ENCODE results near the gene CFAP46.

CFAP46 gene

DNA sequence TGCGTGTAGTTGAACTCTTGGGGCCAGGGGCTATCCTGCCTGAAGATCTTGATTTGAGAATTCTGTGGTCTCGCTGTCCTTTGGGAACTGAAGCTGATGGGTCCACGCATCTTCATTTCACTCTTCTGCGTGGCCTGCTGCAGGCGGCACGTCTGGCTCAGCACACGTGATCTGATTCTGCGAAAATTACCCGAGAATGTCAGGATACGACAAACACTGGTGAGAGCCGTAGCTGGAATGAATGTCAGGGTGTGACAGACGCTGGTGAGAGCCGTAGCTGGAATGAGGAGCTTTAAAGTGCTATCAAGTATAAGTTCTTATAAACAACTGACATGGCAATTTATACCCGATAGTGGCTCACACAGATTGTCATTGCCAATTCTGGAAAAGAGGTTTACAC is 44.6 kb upstream of the CFAP46 start:
- H4K20me1 ChIP-seq (ENCODE audit: low read depth, low read length): no peaks in the 10 kb centered on the region
- H3F3A ChIP-seq (ENCODE audit: insufficient read depth): no peaks in the 10 kb centered on the region
- H3K9ac ChIP-seq (ENCODE audit: low read length): no peak overlapping the region
- no peak overlapping the region for H3K27ac ChIP-seq (ENCODE audit: low read depth, low read length)
- H3K4me3 ChIP-seq (ENCODE audit: insufficient read depth, low read length, poor library complexity, severe bottlenecking): no peak overlapping the region
- H3K27me3 ChIP-seq (ENCODE audit: low read length): no peaks in the 10 kb centered on the region
- H3K4me2 ChIP-seq (ENCODE audit: low read depth, low read length, poor library complexity, severe bottlenecking): no peak overlapping the region
- TF ChIP-seq, protein P1, sequence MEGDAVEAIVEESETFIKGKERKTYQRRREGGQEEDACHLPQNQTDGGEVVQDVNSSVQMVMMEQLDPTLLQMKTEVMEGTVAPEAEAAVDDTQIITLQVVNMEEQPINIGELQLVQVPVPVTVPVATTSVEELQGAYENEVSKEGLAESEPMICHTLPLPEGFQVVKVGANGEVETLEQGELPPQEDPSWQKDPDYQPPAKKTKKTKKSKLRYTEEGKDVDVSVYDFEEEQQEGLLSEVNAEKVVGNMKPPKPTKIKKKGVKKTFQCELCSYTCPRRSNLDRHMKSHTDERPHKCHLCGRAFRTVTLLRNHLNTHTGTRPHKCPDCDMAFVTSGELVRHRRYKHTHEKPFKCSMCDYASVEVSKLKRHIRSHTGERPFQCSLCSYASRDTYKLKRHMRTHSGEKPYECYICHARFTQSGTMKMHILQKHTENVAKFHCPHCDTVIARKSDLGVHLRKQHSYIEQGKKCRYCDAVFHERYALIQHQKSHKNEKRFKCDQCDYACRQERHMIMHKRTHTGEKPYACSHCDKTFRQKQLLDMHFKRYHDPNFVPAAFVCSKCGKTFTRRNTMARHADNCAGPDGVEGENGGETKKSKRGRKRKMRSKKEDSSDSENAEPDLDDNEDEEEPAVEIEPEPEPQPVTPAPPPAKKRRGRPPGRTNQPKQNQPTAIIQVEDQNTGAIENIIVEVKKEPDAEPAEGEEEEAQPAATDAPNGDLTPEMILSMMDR (IDR thresholded peaks at IDR 0.05; ENCODE audit: insufficient read depth, low read length, poor library complexity, severe bottlenecking): no peak
- TF ChIP-seq EZH2phosphoT487 (conservative IDR thresholded peaks at IDR 0.05; ENCODE audit: low read length): no peak
- no peaks in the 10 kb centered on the region for H3K36me3 ChIP-seq (ENCODE audit: low read length)
- no peaks in the 10 kb centered on the region for H3K9me3 ChIP-seq (ENCODE audit: insufficient read depth, low read length)
- H3K79me2 ChIP-seq (ENCODE audit: insufficient read depth, low read length): no peaks in the 10 kb centered on the region
- no peak overlapping the region for H2AFZ ChIP-seq (ENCODE audit: low read depth, low read length, severe bottlenecking)
- no peaks in the 10 kb centered on the region for H3K9me2 ChIP-seq (replicated peaks; ENCODE audit: insufficient read depth, low read length)

DNA sequence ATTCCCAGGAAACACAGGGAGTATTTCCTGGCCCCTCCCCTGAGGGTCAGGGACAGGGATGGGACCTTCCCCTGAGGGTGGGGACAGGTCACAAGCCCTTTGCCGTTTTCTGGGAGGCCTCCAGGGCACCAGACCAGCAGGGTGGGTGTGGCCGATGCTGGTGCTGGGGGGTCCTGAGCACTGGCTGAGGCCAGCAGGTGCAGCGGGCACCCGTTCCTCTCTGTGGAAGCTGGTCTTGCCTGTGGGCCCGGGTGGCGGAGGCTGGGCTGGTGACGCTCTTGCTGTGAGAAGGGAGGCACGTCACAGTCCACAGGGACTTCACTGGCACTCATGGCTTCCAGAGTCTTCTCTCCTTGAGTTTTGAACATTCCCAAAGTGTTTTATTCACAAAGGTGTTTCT is 44.2 kb upstream of the CFAP46 start:
- no peaks in the 10 kb centered on the region for H3F3A ChIP-seq (ENCODE audit: insufficient read depth)
- no peaks in the 10 kb centered on the region for H3K79me2 ChIP-seq (ENCODE audit: insufficient read depth, low read length)
- no peak for TF ChIP-seq EZH2phosphoT487 (conservative IDR thresholded peaks at IDR 0.05; ENCODE audit: low read length)
- TF ChIP-seq, protein P1 (IDR thresholded peaks at IDR 0.05; ENCODE audit: insufficient read depth, low read length, poor library complexity, severe bottlenecking): no peak
- no peak overlapping the region for H3K4me2 ChIP-seq (ENCODE audit: low read depth, low read length, poor library complexity, severe bottlenecking)
- H3K4me3 ChIP-seq (ENCODE audit: insufficient read depth, low read length, poor library complexity, severe bottlenecking): no peak overlapping the region
- no peak overlapping the region for H2AFZ ChIP-seq (ENCODE audit: low read depth, low read length, severe bottlenecking)
- no peaks in the 10 kb centered on the region for H3K9me2 ChIP-seq (replicated peaks; ENCODE audit: insufficient read depth, low read length)
- H3K9ac ChIP-seq (ENCODE audit: low read length): no peak overlapping the region
- no peaks in the 10 kb centered on the region for H3K9me3 ChIP-seq (ENCODE audit: insufficient read depth, low read length)
- no peak overlapping the region for H3K27ac ChIP-seq (ENCODE audit: low read depth, low read length)
- H4K20me1 ChIP-seq (ENCODE audit: low read depth, low read length): no peaks in the 10 kb centered on the region
- no peaks in the 10 kb centered on the region for H3K27me3 ChIP-seq (ENCODE audit: low read length)
- H3K36me3 ChIP-seq (ENCODE audit: low read length): no peaks in the 10 kb centered on the region

DNA sequence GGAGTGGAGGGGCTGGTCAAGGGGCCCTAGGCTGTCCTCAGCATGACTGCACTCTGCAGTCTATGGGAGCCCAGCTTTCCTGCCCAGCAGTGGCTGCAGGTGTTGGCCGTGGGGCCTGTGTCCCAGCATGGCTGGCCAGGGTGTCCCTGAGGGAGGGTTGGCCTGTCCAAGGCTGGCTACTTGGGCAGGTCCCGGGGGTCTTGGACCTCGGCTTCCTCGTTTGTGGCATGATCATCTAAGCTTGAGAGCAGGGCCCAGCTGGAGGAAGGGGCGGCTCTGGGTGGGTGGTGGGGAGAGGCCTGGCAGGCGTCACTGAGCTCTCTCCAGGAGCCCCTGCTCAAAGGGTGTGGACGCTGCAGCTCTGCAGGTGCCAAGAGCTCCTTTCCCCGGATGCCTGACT is 43.7 kb upstream of the CFAP46 start:
- H3K4me3 ChIP-seq (ENCODE audit: insufficient read depth, low read length, poor library complexity, severe bottlenecking): no peak overlapping the region
- H2AFZ ChIP-seq (ENCODE audit: low read depth, low read length, severe bottlenecking): no peak overlapping the region
- H3K79me2 ChIP-seq (ENCODE audit: insufficient read depth, low read length): no peaks in the 10 kb centered on the region
- no peaks in the 10 kb centered on the region for H3K36me3 ChIP-seq (ENCODE audit: low read length)
- no peaks in the 10 kb centered on the region for H4K20me1 ChIP-seq (ENCODE audit: low read depth, low read length)
- H3K27me3 ChIP-seq (ENCODE audit: low read length): no peaks in the 10 kb centered on the region
- no peak overlapping the region for H3K4me2 ChIP-seq (ENCODE audit: low read depth, low read length, poor library complexity, severe bottlenecking)
- no peaks in the 10 kb centered on the region for H3K9me3 ChIP-seq (ENCODE audit: insufficient read depth, low read length)
- no peak overlapping the region for H3K9ac ChIP-seq (ENCODE audit: low read length)
- H3K27ac ChIP-seq (ENCODE audit: low read depth, low read length): no peak overlapping the region
- TF ChIP-seq, protein P1 (IDR thresholded peaks at IDR 0.05; ENCODE audit: insufficient read depth, low read length, poor library complexity, severe bottlenecking): no peak
- no peak for TF ChIP-seq EZH2phosphoT487 (conservative IDR thresholded peaks at IDR 0.05; ENCODE audit: low read length)
- H3F3A ChIP-seq (ENCODE audit: insufficient read depth): no peaks in the 10 kb centered on the region
- no peaks in the 10 kb centered on the region for H3K9me2 ChIP-seq (replicated peaks; ENCODE audit: insufficient read depth, low read length)

DNA sequence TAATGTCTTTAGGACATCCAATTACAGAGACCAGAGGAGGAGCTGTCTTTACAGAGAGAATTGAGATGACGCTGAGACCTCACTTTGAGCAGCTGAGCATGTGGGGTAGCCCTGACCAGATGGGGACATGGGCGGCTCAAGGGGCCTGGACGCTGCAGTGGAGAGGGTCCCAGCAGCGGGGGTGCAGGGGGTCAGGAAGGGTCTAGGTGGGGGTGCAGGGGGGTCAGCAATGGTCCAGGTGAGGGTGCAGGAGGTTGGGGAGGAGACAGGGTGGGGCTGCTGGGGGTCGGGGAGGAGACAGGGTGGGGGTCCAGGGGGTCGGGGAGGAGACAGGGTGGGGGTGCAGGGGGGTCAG is 43.2 kb upstream of the CFAP46 start:
- H3K27ac ChIP-seq (ENCODE audit: low read depth, low read length): no peak overlapping the region
- H3K79me2 ChIP-seq (ENCODE audit: insufficient read depth, low read length): no peaks in the 10 kb centered on the region
- no peak overlapping the region for H3K9ac ChIP-seq (ENCODE audit: low read length)
- H3K9me3 ChIP-seq (ENCODE audit: insufficient read depth, low read length): no peaks in the 10 kb centered on the region
- H2AFZ ChIP-seq (ENCODE audit: low read depth, low read length, severe bottlenecking): no peak overlapping the region
- H3K4me3 ChIP-seq (ENCODE audit: insufficient read depth, low read length, poor library complexity, severe bottlenecking): no peak overlapping the region
- H3F3A ChIP-seq (ENCODE audit: insufficient read depth): no peaks in the 10 kb centered on the region
- no peaks in the 10 kb centered on the region for H3K9me2 ChIP-seq (replicated peaks; ENCODE audit: insufficient read depth, low read length)
- TF ChIP-seq, protein P1 (IDR thresholded peaks at IDR 0.05; ENCODE audit: insufficient read depth, low read length, poor library complexity, severe bottlenecking): no peak
- no peak for TF ChIP-seq EZH2phosphoT487 (conservative IDR thresholded peaks at IDR 0.05; ENCODE audit: low read length)
- H3K4me2 ChIP-seq (ENCODE audit: low read depth, low read length, poor library complexity, severe bottlenecking): no peak overlapping the region
- H3K36me3 ChIP-seq (ENCODE audit: low read length): no peaks in the 10 kb centered on the region
- H3K27me3 ChIP-seq (ENCODE audit: low read length): no peaks in the 10 kb centered on the region
- no peaks in the 10 kb centered on the region for H4K20me1 ChIP-seq (ENCODE audit: low read depth, low read length)

Data from SU-DHL-6 (cell line).